Measurements from ENCODE around the gene CCDC85C.
A peak's percentile ranks its signal among the peaks of the same experiment; 100 is the strongest.

Gene CCDC85C

DNA sequence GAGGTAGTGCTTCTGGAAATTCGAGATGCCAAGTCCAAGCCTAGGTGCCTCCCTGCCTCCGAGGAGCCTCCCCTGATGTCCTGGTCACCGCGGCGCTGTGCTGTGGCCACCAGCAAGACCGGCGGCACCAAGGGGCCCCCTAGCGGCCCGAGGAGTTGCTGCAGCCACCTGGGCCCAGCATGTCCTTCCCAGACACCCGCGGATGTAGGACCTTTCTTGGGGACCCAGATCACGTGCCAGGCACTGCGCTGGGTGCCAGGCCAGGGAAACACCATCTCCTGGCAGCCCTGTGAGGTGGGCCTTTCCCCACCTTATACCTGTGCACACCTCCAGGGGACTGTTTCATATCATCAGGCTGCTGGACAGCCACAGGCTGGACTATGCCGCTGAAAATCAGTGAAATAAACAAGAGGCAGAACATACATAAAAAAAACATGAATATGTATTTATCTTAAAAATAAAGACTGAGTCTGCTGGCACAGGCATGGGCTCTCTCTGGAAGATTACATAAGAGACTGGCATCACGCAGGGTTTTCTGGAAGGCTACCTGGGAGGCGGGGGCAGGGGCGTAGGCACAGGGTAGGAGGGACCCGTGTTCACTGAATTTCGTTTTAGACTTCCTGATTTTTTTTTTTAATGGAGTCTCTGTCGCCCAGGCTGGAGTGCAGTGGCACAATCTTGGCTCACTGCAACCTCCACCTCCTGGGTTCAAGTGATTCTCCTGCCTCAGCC is 25.0 kb upstream of the CCDC85C start:
- TF ChIP-seq, protein P1, sequence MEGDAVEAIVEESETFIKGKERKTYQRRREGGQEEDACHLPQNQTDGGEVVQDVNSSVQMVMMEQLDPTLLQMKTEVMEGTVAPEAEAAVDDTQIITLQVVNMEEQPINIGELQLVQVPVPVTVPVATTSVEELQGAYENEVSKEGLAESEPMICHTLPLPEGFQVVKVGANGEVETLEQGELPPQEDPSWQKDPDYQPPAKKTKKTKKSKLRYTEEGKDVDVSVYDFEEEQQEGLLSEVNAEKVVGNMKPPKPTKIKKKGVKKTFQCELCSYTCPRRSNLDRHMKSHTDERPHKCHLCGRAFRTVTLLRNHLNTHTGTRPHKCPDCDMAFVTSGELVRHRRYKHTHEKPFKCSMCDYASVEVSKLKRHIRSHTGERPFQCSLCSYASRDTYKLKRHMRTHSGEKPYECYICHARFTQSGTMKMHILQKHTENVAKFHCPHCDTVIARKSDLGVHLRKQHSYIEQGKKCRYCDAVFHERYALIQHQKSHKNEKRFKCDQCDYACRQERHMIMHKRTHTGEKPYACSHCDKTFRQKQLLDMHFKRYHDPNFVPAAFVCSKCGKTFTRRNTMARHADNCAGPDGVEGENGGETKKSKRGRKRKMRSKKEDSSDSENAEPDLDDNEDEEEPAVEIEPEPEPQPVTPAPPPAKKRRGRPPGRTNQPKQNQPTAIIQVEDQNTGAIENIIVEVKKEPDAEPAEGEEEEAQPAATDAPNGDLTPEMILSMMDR (conservative IDR thresholded peaks at IDR 0.05) = peak; percentile 98
- no peak overlapping the region; the same call in 1 of the 2 replicates for H3K27ac ChIP-seq

DNA sequence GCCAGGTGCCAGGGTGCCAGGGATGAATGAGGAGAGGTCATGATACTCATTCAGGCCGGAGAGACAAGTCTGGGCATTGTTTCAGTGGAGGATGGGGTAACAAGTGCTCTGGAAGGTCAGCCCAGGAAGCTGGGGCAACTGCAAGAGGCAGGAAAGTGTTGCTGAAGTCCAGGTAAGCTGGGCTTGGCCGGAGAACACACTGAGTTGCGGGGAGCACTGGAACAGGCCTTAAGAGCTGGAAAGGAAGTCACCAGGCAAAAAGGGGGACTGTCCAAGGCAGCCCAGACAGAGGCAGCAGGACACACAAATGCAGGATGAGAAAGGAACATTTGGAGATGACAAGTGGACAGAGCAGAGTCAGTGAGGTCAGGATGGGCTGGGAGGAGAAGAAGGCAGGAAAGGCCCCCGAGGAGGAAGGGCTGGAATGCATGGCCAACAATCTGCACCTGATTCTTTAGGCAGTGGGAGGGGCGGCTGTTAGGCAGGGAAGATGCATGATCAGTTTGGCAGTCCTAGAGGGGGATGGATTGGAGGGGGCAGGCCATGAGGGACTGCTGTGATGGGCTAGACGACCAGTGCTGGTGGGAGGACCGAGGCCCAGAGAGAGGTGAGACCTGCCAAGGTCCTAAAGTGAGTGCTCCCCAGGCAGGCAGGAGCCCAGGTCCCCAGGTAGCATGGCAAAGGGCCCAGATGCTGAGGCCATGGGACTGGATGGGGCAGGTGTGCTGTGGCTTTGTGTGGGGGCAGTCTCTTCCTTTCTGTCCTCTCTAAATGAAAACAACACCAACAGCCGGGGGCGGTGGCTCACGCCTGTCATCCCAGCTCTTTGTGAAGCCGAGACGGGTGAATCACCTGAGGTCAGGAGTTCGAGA is 23.7 kb upstream of the CCDC85C start:
- no peak overlapping the region for H3K27ac ChIP-seq
- TF ChIP-seq, protein P1 (conservative IDR thresholded peaks at IDR 0.05) = no peak

DNA sequence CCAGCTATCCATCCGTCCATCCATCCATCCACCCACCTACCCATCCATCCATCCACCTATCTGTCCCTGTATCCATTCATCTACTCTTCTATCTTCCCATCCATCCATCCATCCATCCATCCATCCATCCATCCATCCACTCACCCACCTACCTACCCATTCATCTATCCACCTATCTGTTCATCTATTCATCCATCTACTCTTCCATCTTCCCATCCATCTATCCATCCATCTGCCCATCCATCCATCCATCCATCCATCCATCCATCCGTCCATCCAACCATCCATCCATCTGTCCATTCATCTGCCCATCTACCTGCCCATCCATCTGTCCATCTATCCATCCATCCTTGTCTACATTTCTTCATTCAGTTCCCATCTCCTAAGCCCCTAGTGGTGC is 23.1 kb upstream of the CCDC85C start:
- TF ChIP-seq, protein P1 (conservative IDR thresholded peaks at IDR 0.05) = no peak
- H3K27ac ChIP-seq = no peak overlapping the region

DNA sequence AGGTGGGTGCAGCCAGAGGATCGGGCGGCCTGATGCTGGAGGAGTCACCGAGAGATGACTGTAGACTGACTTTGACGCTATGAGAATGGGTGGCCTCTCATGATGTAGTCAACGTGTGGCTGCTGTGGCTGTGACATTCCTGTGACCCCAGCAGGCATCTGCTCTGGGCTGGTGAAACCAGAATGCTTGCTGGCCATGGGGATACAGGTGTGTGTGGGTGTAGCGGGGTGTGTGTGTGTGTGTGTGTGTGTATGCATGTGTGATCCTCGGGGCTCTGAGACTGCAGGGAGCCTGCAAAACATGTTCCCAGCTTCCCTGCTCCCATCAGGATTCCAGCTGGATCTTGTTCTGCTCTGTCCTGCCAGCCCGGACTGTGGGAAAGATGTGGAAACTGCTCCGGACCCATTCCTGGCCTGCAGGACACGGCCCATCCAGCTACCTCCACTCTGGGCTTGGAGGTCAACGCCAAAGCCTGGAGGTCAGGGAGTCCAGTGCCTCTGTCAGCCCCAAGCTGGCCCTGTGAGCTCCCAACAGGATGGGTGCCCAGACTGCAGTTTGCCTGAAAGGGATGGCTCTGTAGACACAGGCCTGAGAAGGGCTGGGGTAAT is 22.1 kb upstream of the CCDC85C start:
- TF ChIP-seq, protein P1 (conservative IDR thresholded peaks at IDR 0.05) = no peak
- no peak overlapping the region for H3K27ac ChIP-seq

DNA sequence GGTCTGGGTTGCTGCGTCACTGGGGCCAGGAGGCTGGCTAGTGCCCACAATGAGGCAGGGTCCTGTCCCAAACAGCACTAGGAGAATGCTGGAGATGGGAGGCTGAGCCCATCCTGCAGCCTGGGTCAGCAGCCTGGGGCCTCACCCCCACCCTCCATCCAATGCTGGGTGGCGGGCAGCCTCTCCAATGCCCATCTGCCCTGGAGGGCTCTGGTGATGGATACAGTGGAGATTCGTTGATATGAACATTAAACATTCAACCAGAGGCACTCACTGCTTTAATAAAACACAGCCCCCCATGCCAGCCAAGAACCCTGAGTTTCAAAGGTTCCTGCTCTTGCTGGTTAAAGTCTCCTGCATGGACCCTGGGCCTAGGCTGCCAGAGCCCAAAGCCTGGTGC is 21.5 kb upstream of the CCDC85C start:
- TF ChIP-seq, protein P1 (conservative IDR thresholded peaks at IDR 0.05) = no peak
- no peak overlapping the region for H3K27ac ChIP-seq

DNA sequence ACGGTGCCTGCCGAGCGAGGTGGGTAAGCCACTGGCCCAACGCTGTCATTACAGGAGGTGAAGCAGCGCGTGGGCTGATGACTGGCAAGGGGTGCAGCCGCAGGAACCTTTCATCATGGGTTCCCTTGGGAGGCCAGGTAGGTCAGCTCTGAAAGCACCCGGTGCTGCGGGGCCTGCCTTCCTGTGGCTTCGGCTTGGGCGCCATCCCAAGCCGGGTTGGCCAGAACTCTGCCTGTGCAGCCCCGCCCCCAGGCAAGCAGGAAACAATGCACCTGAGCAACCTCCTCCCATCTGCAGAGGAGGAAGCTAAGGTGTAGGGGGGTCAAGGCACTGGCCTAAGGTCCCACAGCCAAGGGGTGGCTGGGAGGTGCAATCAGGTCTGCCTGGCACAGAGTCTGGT is 21.0 kb upstream of the CCDC85C start:
- TF ChIP-seq, protein P1 (conservative IDR thresholded peaks at IDR 0.05) = no peak
- no peak overlapping the region for H3K27ac ChIP-seq

DNA sequence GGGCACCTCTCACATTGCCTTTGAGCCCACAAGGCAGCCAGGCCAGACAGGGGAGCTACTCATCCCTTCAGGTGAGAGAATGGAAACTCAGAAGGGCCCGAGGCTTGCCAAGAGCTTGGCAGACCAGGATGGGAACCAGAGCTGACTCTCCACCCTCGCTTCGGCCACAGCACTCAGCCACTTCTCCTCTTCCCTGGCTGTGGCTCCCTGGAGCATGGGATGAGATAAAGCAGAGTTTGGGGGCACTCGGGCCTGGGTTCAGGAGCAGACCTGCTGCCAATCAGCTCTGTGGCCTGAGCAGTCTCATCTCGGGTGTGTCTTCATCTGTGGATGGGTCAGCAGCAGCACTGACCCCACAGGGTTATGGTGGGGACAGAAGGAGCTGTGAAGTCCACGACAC is 20.0 kb upstream of the CCDC85C start:
- H3K27ac ChIP-seq = no peak overlapping the region
- TF ChIP-seq, protein P1 (conservative IDR thresholded peaks at IDR 0.05) = no peak
